Activated CD8-positive, alpha-beta memory T cell treated with anti-CD3 and anti-CD28 coated beads, Interleukin-2, amount 50 U/mL, for 1 hour (primary cell): ENCODE results near the gene MYO1C.

Experiments used
- DNase-seq: peaks from one replicate; pipeline ENCODE4 v3.0.0-alpha.2; 2020; ENCODE audit errors: extremely low read depth

Gene MYO1C

DNA sequence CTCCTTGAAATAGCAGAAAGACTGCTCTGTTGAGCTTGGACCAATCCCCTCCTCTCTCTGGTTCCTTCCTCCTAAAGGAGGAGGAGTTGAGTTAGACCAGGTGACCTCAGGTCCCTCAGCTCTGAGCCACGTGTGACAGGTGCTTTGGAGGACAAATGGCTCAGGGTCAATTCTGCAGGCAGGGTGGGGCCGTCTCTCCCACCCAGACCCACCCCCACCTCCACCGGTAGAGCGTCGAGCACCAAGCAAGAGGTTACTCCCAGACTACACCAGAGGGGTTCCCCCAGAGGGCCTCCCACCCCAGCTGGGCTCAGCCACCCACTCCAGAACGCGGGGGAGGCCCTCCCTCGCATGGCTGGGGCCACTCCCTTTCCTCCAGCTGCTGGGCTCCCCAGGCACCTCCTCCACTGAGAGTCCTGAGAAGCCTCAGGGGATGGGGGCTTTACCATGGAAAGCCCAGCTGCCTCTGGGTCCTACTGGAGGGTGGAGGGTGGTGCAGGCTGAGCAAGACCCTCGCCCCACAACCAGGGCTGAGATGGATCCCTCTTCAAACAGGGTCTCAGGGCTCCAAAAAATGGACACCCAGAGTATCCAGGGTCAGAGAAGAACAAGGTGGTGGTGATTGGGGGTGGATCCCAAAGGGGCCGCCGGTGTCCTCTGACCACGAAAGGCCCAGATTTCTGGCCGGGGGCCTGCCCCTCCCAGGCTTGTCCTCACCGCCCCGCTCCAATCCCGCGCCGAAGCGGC, 7.6 kb downstream of the MYO1C start:
- no peak for DNase-seq

GRCh38 chr17:1484060-1484535, 8.4 kb downstream of the MYO1C start:
- no peak for DNase-seq

DNA sequence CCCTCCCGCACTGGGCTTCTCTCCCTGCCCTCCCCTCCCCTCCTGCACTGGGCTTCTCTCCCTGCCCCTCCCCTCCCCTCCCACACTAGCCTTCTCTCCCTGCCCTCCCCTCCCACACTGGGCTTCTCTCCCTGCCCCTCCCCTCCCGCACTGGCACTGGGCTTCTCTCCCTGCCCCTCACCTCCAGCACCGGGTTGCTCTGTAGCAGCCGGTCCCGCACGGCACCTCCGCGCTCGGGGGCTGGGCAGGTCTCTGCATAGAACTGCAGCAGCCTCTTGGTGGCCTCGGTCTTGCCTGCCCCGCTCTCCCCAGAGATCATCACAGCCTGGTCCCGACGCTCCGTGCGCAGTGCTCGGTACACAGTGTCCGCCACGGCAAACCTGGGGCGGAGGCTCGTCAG, 9.8 kb downstream of the MYO1C start:
- DNase-seq, result no peak

DNA sequence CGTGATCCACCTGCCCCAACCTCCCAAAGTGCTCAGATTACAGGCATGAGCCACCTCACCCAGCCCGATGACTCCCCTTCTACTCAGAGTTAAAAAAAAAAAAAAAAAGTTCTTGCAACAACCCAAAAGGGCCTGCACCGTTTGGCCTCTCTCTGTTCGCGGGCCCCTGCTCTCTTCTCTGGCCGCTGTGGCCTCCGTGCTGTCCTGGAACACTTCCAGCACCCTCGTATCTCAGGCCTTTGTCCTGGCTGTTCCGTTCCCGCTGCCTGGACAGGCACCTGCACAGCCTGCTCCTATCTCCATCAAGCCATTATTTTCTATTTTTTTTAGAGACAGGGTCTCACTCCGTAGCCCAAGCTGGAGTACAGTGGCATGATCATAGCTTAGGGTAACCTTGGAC, 10.8 kb downstream of the MYO1C start:
- DNase-seq, result no peak

DNA sequence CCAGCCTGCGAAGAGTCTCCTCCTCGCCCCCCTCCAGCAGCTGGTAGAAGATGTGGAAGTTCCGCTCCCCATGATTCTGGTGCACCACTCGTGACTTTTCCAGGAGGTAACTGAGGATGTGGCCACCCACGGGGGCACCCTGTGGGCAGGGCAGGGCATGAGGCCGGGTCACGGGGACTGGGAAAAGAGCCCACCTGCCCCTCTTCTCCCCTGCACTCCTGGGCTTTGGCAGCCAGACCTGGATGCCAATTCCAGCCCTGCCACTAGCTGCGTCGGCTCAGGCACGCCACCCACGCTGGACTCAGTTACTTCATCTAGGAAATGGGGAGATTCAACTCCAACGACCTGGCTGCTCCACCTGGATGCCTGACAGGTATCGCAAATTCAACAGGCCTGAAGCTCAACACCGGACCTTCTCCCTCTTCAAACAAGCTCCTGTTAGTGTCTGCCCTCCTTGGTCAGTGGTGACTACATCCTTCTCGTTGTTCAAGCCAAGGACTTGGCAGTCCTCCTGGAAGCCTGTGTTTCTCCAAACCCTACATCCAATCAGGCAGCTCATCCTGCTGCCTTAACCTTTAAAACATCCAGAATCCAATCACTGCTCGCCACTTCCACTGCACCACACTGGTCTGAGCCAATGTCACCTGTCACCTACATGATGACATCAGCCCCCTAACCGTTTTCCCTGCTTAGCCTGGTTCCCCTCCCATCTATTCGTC, 11.6 kb downstream of the MYO1C start:
- DNase-seq, result no peak

- DNase-seq, result no peak
These were observed 14.1 kb downstream of the MYO1C start for GRCh38 chr17:1478418-1478817.

GRCh38 chr17:1475321-1475854, 17.1 kb downstream of the MYO1C start:
- DNase-seq, result no peak

GRCh38 chr17:1474402-1475189, 17.9 kb downstream of the MYO1C start:
- DNase-seq, result no peak

DNA sequence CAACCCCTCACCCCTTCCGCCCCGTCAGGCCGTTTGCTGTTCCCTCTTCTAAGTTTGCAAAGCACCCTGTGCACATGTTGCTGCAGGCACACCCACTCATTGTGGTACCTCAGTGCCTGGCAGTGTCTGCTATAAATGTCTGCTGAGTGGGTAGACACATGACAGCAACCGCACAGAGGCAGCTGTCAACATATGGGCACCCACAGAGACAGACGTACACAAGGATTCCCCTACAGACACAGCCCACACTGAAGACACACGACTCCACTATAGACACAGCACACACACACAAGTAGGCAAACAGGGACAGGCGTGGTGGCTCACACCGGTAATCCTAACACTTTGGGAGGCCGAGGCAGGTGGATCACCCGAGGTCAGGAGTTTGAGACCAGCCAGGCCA, 18.6 kb downstream of the MYO1C start:
- no peak for DNase-seq

- DNase-seq, result no peak
These were observed 19.3 kb downstream of the MYO1C start for GRCh38 chr17:1473170-1473569.

GRCh38 chr17:1471911-1472821, 20.3 kb downstream of the MYO1C start:
- DNase-seq, result no peak

DNA sequence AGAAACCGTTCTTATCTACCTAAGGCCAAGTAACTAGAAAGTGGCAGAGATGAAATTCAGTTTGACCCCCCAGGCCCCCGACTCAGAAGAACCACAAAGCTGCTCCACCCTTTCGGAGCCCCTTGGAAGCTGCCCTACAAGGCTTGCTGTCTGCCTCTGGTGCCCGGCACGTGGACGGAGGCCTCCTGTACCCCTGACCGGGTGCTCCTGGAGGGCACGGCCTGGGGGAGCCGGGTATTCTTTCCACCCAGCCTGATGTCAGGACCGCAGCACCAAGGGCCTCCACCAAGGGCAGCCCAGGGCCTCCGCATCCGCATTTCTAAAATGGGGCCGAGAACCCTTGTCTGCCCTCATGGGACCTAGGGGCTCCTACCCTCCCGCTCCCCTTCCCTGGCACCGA, 21.0 kb downstream of the MYO1C start:
- no peak for DNase-seq

DNA sequence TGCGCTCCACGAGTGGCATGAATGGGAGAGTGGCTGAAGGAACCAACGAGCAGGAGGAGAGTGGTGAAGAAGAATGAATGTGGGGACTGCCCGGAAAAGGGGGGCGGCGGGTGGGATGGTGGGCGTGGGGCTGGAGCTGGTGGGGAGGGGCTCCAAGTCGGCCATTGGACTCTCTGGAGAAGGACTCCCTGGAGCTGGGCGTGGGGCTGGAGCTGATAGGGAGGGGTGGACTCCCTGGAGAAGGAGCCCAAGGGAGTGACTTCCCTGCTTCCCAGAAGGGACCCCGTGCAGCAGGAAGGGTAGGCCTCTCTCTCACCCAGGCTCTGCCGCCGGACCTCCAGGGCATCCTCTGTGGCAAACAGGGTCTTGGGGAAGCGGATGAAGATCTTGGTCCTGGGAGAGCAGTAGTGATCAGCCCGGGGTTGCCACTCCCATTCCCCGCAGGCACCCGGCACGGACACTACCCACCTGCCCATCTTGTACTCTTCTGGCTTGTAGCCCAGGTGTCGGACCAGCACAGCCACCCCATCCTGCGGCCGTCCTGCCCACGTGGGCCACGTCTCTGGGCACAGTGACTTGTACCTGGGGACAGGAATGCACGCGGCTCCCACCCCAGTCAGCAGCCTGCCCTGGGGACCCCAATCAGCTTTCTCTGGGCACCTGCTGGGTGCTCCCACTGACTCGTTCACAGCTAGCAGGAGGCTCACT, 21.6 kb downstream of the MYO1C start:
- DNase-seq, result no peak

DNA sequence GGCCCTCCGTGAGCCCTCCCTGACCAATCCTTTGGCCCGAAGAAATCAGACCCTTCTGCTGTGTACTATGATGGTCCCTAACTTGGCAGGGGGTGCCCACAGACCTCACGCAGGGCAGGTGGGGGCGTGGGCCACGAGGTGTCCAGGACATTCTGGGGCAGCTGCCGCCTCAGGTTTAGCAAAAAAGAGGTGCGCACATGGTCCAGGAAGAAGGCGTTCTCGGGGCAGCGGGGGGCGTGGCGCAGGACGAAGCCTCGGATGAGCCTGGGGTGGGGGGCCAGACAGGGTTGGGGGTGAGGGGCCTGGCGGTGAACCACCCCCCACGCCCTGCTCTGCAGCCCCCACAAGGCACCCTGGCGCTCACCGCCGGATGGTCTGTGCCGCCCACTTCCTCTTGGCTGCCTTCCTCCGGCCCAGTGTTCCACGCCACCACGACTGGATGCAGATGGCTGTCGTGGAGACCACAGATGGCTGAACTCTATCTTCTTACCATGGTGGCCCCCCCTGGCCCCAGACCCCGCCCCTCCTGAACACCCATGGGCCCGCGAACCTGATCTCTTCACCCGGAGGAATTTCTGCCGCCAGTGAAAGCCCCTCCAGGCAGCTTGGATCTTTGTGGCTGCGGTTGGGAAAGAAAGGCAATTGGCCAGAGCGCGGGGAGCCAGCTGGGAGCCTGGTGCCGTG, 22.3 kb downstream of the MYO1C start:
- no peak for DNase-seq

DNA sequence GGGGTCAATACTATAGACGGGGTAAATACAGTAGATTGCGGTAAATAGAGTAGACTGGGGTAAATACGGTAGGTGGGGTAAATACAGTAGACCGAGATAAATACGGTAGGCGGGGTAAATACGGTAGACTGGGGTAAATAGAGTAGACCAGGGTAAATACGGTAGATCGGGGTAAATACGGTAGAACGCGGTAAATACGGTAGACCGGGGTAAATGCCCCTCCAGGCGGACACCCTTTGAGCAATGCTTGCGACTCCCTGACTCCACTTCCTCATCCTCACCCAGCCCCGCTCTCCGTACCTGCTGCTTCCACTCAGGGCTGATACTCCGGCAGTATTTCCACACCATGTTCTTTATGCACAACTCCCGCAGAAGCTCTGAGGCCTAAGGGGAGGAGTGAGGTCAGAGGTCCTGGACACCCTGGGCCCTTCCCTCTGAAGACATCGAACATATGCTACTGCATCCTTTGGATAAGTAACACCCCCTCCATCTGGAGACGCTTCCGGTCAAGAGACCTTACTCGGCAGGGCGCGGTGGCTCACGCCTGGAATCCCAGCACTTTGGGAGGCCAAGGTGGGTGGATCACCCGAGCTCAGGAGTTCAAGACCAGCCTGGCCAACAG, 23.1 kb downstream of the MYO1C start:
- DNase-seq, result no peak

GRCh38 chr17:1467898-1468492, 24.5 kb downstream of the MYO1C start:
- DNase-seq, result no peak

DNA sequence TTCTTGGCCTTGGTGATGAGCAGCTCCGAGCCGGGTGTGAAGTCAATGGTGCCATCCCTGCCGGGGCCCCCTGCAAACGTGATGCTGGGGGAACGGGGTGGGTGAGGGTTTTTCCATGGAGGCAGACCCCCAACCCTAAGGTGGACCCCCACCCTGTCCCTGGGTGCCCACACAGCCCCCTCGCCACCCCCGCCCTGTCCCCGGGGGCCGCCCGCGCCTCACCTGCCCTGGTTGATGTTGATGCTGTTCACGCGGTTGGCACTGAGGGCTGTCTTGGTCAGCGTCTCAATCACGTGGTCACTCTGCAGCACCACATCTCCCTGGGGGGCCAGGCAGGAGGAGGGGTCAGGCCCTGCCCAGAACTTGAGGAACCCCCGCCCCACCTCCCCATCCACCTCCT, 25.2 kb downstream of the MYO1C start:
- DNase-seq, result no peak

DNA sequence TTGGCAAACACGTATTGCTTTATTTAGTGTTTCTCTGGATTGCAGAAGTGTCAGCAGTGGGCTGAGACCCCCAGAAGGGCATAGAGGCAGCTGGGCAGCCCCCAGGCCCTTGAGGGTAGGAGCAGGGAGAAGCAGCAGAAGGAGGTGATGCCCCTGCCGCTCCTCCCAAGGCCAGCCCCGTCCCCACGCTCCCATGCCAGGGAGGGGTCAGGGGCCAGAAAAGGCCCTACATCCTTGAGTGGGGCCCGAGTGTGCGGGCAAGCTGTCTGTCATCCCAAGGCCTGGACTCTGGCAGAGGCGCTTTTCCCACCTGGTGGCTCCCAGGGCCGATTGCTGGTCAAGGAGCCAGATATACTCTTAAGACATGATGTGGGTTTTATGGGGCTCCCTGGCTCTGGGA, 28.3 kb downstream of the MYO1C start:
- no peak for DNase-seq
